Mesothelial cell of epicardium (in vitro differentiated cells): ENCODE results near the gene ARL5A. TPM values are rescaled to one million over a fixed set of nuclear protein-coding genes. Genes with fewer than 3 reads are reported as not detected.
A peak's percentile ranks its signal among the peaks of the same experiment; 100 is the strongest.

ENCODE experiments used
- DNase-seq, 2 experiments: peaks; one replicate each; pipeline ENCODE4 v3.0.0; 2021; ENCODE audit warnings: low spot score in 2 of 2; ENCODE audit not compliant: unreplicated experiment in 2 of 2
- H3K27ac Mint-ChIP-seq: 2 replicates; pipeline ENCODE4 v1.8.0; 2021; ENCODE audit warnings: mixed read lengths
- H3K27me3 Mint-ChIP-seq: 2 replicates; pipeline ENCODE4 v1.8.0; 2021; ENCODE audit warnings: low read depth, mixed read lengths
- H3K36me3 Mint-ChIP-seq: 2 replicates; pipeline ENCODE4 v1.8.0; 2021; ENCODE audit warnings: mixed read lengths
- H3K4me1 Mint-ChIP-seq: 2 replicates; pipeline ENCODE4 v1.8.0; 2021; ENCODE audit warnings: mixed read lengths
- H3K4me3 Mint-ChIP-seq: 2 replicates; pipeline ENCODE4 v1.8.0; 2021; ENCODE audit warnings: mild to moderate bottlenecking, moderate library complexity, mixed read lengths
- H3K9me3 Mint-ChIP-seq: 2 replicates; pipeline ENCODE4 v1.8.0; 2021; ENCODE audit warnings: mixed read lengths
- CTCF ChIP-seq: fragments of 200-600 bp; sonication (generic); IDR thresholded peaks from one replicate; pipeline ENCODE4 v1.5.0; 2021; ENCODE audit warnings: antibody characterized with exemption; ENCODE audit not compliant: unreplicated experiment
- total RNA-seq: library from RNA; stranded (reverse); gene quantifications from 3 replicates; pipeline ENCODE4 v1.2.1, GENCODE V29; 2021

Gene ARL5A
- total RNA-seq, 1 donor from 2014 or later: 62.2 TPM

GRCh38 chr2:151837926-151838325 lies 9.7 kb upstream of the ARL5A start:
- Mint-ChIP-seq H3K27ac (no peak overlapping the region), H3K4me1 (peaks cover 20% of the 10 kb centered on the region), H3K4me3 (no peak overlapping the region), H3K36me3 (no peaks in the 10 kb centered on the region), H3K27me3 (peaks cover 3% of the 10 kb centered on the region), H3K9me3 (no peaks in the 10 kb centered on the region)
- TF ChIP-seq CTCF: no peak
- DNase-seq: no peak

GRCh38 chr2:151833984-151834383 lies 5.8 kb upstream of the ARL5A start:
- H3K9me3 Mint-ChIP-seq: no peaks in the 10 kb centered on the region

GRCh38 chr2:151830961-151831360 lies 2.7 kb upstream of the ARL5A start:
- Mint-ChIP-seq H3K36me3 (no peaks in the 10 kb centered on the region), H3K9me3 (no peaks in the 10 kb centered on the region), H3K4me1 (peaks cover 15% of the 10 kb centered on the region), H3K27ac (no peak overlapping the region), H3K27me3 (peaks cover 3% of the 10 kb centered on the region), H3K4me3 (no peak overlapping the region)
- DNase-seq: no peak
- TF ChIP-seq CTCF: no peak

More at GRCh38 chr2:151833984-151834383, 5.8 kb upstream of the ARL5A start:
- Mint-ChIP-seq H3K4me1 (peaks cover 7% of the 10 kb centered on the region), H3K4me3 (no peak overlapping the region), H3K36me3 (no peaks in the 10 kb centered on the region), H3K27me3 (peaks cover 3% of the 10 kb centered on the region), H3K27ac (no peak overlapping the region)
- DNase-seq: no peak
- TF ChIP-seq CTCF: no peak

GRCh38 chr2:151828890-151829324 lies 686 bp upstream of the ARL5A start:
- H3K4me3 Mint-ChIP-seq: peak overlapping the region; percentile 93
- no peak for DNase-seq
- H3K27me3 Mint-ChIP-seq: no peaks in the 10 kb centered on the region
- no peaks in the 10 kb centered on the region for H3K9me3 Mint-ChIP-seq
- H3K4me1 Mint-ChIP-seq: peaks cover 28% of the 10 kb centered on the region
- H3K27ac Mint-ChIP-seq: peak overlapping the region; percentile 62
- TF ChIP-seq CTCF: no peak
- no peaks in the 10 kb centered on the region for H3K36me3 Mint-ChIP-seq

- DNase-seq: peak in 1 of 2 experiments; percentile 43
- Mint-ChIP-seq H3K27ac (peak overlapping the region; percentile 90), H3K4me1 (peaks cover 32% of the 10 kb centered on the region), H3K4me3 (peak overlapping the region; percentile 93), H3K27me3 (no peaks in the 10 kb centered on the region), H3K36me3 (no peaks in the 10 kb centered on the region), H3K9me3 (no peaks in the 10 kb centered on the region)
- no peak for TF ChIP-seq CTCF
These were observed 568 bp downstream of the ARL5A start for GRCh38 chr2:151827564-151828142.
